Activated B cell treated with CpG ODN at 0.5 μM for 24 hours (primary cell): Measurements from ENCODE around the gene G2E3. TPM values are rescaled to one million over a fixed set of nuclear protein-coding genes. Genes with fewer than 3 reads are reported as not detected.
A peak's percentile ranks its signal among the peaks of the same experiment; 100 is the strongest.

Experiments used
- ATAC-seq: fragments of 200-7000 bp; cut with Tn5 transposase; one replicate; pipeline ENCODE4 v1.10.0; 2021; ENCODE audit warnings: low read depth, mild to moderate bottlenecking, moderate library complexity
- CTCF ChIA-PET: fragments of 350-600 bp; sonication (Branson Sonifier 250); formaldehyde crosslinking; loops from one replicate; lab custom pipeline; 2021; ENCODE audit warnings: antibody characterized with exemption; lab: Charles Lee
- POLR2A ChIA-PET: fragments of 350-600 bp; sonication (Branson Sonifier 250); formaldehyde crosslinking; loops from one replicate; lab custom pipeline; 2021; ENCODE audit warnings: antibody characterized with exemption; lab: Charles Lee
- DNase-seq: peaks from one replicate; pipeline ENCODE4 v3.0.0; 2022
- H3K27ac Mint-ChIP-seq: one replicate; pipeline ENCODE4 v1.8.0; 2020; ENCODE audit warnings: mixed read lengths
- H3K27me3 Mint-ChIP-seq: one replicate; pipeline ENCODE4 v1.8.0; 2021; ENCODE audit warnings: mixed read lengths
- H3K36me3 Mint-ChIP-seq: one replicate; pipeline ENCODE4 v1.8.0; 2021; ENCODE audit warnings: low read depth, mixed read lengths
- H3K4me1 Mint-ChIP-seq: one replicate; pipeline ENCODE4 v1.8.0; 2021; ENCODE audit warnings: mixed read lengths
- H3K4me3 Mint-ChIP-seq: one replicate; pipeline ENCODE4 v1.8.0; 2020; ENCODE audit warnings: mild to moderate bottlenecking, mixed read lengths
- H3K9me3 Mint-ChIP-seq: one replicate; pipeline ENCODE4 v1.8.0; 2020; ENCODE audit warnings: mixed read lengths
- CTCF ChIP-seq: fragments of 200-600 bp; IDR thresholded peaks from one replicate; pipeline ENCODE4 v1.8.0; 2022; ENCODE audit warnings: antibody characterized with exemption, mild to moderate bottlenecking
- intact Hi-C: fragments of 100-400 bp; cut with micrococcal nuclease; formaldehyde crosslinking; loops from one replicate; pipeline ENCODE4 v1.15.1; 2024
- total RNA-seq: library from RNA; stranded (reverse); gene quantifications from 2 replicates; pipeline ENCODE4 v1.2.3, GENCODE V29; 2022

The G2E3 gene
- total RNA-seq, 1 donor from 2014 or later, result 32.6 TPM

- H3K36me3 Mint-ChIP-seq, result no peaks in the 10 kb centered on the region
- peaks cover 4% of the 10 kb centered on the region for H3K4me1 Mint-ChIP-seq
- no peak overlapping the region for H3K27ac Mint-ChIP-seq
- intact Hi-C loops, result loop anchor here (5.0 kb wide), 1 partner anchor 1768 kb away; no protein-coding TSS in a partner anchor
- DNase-seq (no peak), ATAC-seq (no peak)
- TF ChIP-seq CTCF, result no peak
- ChIA-PET CTCF (interaction anchor here (0.8 to 1.9 kb wide), 3 partner anchors 8 to 144 kb away, joined by 3 to 7 read pairs (median 3); no protein-coding TSS in a partner anchor), POLR2A (no interaction called here)
- H3K27me3 Mint-ChIP-seq, result peaks cover 7% of the 10 kb centered on the region
- no peak overlapping the region for H3K4me3 Mint-ChIP-seq
- H3K9me3 Mint-ChIP-seq, result no peaks in the 10 kb centered on the region
Measured at GRCh38 chr14:30520536-30520935, 38.4 kb upstream of the G2E3 start.

- no peak overlapping the region for H3K27ac Mint-ChIP-seq
- peaks cover 2% of the 10 kb centered on the region for H3K9me3 Mint-ChIP-seq
- peaks cover 4% of the 10 kb centered on the region for H3K4me1 Mint-ChIP-seq
- CTCF ChIA-PET, result interaction anchor here (0.8 to 1.9 kb wide), 7 partner anchors 19 to 270 kb away, joined by 3 to 7 read pairs (median 3); no protein-coding TSS in a partner anchor
- H3K36me3 Mint-ChIP-seq, result no peaks in the 10 kb centered on the region
- intact Hi-C loops, result loop anchor here (1.0 to 5.0 kb wide), 2 partner anchors 147 to 1770 kb away; no protein-coding TSS in a partner anchor
- peak; percentile 83 for TF ChIP-seq CTCF
- ATAC-seq (no peak), DNase-seq (no peak)
- no peak overlapping the region for H3K4me3 Mint-ChIP-seq
- POLR2A ChIA-PET, result no interaction called here
- peaks cover 2% of the 10 kb centered on the region for H3K27me3 Mint-ChIP-seq
Measured at GRCh38 chr14:30521899-30522736, 36.8 kb upstream of the G2E3 start.

- intact Hi-C loops, result no loop called here
- Mint-ChIP-seq H3K27ac (no peak overlapping the region), H3K27me3 (no peaks in the 10 kb centered on the region), H3K9me3 (peaks cover 3% of the 10 kb centered on the region), H3K36me3 (no peaks in the 10 kb centered on the region), H3K4me3 (no peak overlapping the region), H3K4me1 (peaks cover 4% of the 10 kb centered on the region)
- POLR2A ChIA-PET, result no interaction called here
- CTCF ChIA-PET, result no interaction called here
- no peak for ATAC-seq
- no peak for DNase-seq
- no peak for TF ChIP-seq CTCF
Measured at GRCh38 chr14:30525833-30526232, 33.1 kb upstream of the G2E3 start.

GRCh38 chr14:30527196-30527595 is 31.8 kb upstream of the G2E3 start:
- peaks cover 3% of the 10 kb centered on the region for H3K9me3 Mint-ChIP-seq
- CTCF ChIA-PET, result no interaction called here
- no peaks in the 10 kb centered on the region for H3K36me3 Mint-ChIP-seq
- POLR2A ChIA-PET, result no interaction called here
- H3K4me3 Mint-ChIP-seq, result no peak overlapping the region
- H3K27me3 Mint-ChIP-seq, result peaks cover 3% of the 10 kb centered on the region
- ATAC-seq (no peak), DNase-seq (no peak)
- H3K4me1 Mint-ChIP-seq, result peaks cover 1% of the 10 kb centered on the region
- no peak for TF ChIP-seq CTCF
- H3K27ac Mint-ChIP-seq, result no peak overlapping the region
- intact Hi-C loops, result no loop called here

GRCh38 chr14:30528119-30528518 is 30.8 kb upstream of the G2E3 start:
- Mint-ChIP-seq H3K36me3 (no peaks in the 10 kb centered on the region), H3K27me3 (peaks cover 5% of the 10 kb centered on the region), H3K9me3 (peaks cover 3% of the 10 kb centered on the region), H3K4me3 (no peak overlapping the region), H3K27ac (no peak overlapping the region), H3K4me1 (no peaks in the 10 kb centered on the region)
- ChIA-PET POLR2A (no interaction called here), CTCF (no interaction called here)
- TF ChIP-seq CTCF, result no peak
- ATAC-seq (no peak), DNase-seq (no peak)
- intact Hi-C loops, result no loop called here
